Measurements from ENCODE around the gene SPATA31A1.
"Not testable (repeated sequence)": the region's sequence is repeated elsewhere in the genome, so short reads cannot be mapped to it uniquely, and the experiment has no call there.

Gene SPATA31A1

DNA sequence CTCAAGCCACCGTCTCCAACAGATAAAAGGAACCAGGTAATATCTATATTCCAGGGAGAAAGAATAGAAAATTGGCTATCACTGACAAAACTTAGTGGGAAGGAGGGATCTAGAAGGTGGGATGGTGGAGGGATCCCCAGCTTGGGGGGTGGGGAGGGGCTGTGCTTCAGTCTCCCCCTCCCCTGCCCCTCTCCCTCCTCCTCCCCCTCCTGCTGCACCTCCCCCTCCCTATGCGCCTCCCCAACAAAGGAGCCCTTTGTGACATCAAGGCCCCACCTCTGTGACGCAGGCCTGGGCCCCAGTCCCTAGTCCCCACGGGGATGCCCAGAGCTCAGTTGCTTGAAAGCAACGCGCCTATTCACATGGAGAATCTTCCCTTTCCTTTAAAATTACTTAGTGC is at the start of gene SPATA31A1:
SPATA31A1 (plus strand) TSS at position 301 of the 400 bp plus-strand sequence; CDS start at position 363, 62 bp downstream.
- not testable (repeated sequence) for DNase-seq

DNA sequence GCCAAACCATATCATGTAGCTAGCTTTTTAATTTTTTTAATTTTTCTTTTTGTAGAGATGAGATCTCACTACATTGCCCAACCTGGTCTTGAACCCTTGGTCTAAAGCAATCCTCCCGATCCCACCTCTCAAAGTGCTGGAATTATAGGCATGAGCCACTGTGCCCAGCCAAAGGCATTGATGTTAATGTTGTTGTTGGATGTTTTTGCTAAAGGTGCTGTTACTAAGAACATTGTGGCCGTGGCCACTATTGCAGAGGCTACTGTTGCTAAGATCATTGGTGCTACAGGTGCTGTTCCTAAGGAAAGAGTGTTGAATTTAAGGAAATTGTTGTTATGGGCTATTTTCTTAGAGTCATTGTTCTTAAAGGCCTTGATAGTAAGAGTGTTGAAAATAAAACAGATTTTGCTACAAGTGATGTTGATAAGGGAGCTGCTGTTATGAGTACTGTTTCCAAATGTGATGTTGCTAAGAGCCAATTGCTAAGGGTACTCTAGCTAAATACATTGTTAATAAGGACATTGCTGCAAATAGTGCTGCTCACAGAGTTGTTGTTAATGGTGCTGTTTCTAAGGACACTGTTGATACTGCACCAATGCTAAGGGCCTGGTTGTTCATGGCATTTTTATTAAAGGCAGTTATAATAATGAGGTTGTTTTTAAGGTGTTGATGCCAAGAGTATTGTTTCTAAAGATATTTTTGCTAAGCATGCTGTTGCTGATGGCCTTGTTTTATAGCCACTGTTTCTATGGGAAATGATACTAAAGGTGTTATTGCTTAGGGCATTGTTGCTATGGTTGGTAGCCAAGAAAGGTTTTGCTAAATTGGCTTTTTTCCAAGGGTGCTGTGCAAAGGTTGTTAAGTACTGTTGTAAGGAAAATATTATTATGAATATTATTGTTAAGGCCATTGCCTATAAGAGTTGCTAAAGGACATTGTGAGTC is 52.1 kb downstream of the SPATA31A1 start:
- not testable (repeated sequence) for DNase-seq

DNA sequence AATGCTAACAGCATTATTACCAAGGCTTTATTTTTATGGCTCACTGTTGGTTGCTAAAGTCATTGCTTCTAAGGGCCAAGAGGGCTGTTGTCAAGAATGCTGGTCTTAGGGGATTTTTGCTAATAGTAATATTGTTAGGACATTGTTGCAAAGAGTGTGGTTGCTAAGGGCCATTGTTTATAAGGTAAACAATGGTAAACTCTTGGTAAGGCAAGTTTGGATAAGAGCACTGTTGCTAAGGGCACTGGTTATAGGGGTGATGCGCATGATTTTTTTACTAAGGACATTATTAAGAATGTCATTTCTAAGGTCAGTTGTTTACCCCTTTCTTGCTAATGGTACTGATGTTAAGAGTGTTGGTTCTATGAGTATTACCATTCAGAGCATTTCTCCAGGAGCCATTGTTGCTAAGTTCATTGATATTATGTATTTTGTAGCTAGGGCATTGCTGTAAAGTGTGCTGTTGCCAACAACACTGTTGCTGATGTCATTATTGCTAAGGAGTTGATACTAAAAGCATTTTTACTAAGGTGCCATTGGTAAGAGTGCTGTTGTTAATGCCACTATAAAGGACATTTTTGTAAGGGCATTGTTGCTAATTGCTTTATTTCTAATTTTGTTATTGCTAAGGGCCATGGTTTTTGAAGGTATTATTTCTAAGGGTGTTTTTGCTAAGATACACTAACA is 55.9 kb downstream of the SPATA31A1 start:
- not testable (repeated sequence) for DNase-seq
